Astrocyte (in vitro differentiated cells and primary cell): ENCODE measurements around the gene GAD2. TPM values are rescaled to one million over a fixed set of nuclear protein-coding genes. Genes with fewer than 3 reads are reported as not detected.

Source experiments
- DNase-seq: peaks from one replicate; pipeline ENCODE4 v3.0.0-alpha.2; 2010; ENCODE audit warnings: low read depth
- FAIRE-seq: peaks from 2 replicates; lab custom pipeline; 2011; peaks lifted over from hg19 to GRCh38; lab: Jason Lieb, UNC
- H2AFZ ChIP-seq: 2 replicates; pipeline ENCODE4 v1.6.0; 2012; ENCODE audit warnings: low read depth, low read length, inconsistent platforms
- H3K27ac ChIP-seq: 2 replicates; pipeline ENCODE4 v1.5.1; 2011; ENCODE audit warnings: low read depth, low read length, inconsistent platforms
- H3K27me3 ChIP-seq: 2 replicates; pipeline ENCODE4 v1.6.0; 2011; ENCODE audit warnings: low read length, inconsistent platforms; ENCODE audit not compliant: insufficient read depth
- H3K36me3 ChIP-seq: 2 replicates; pipeline ENCODE4 v1.5.1; 2011; ENCODE audit warnings: low read length, inconsistent platforms; ENCODE audit not compliant: insufficient read depth
- H3K4me1 ChIP-seq: 2 replicates; pipeline ENCODE4 v1.5.1; 2011; ENCODE audit warnings: low read length, inconsistent platforms; ENCODE audit not compliant: insufficient read depth
- H3K4me2 ChIP-seq: 2 replicates; pipeline ENCODE4 v1.6.0; 2012; ENCODE audit warnings: low read length, inconsistent platforms
- H3K4me3 ChIP-seq: 2 replicates; pipeline ENCODE4 v1.5.1; 2011; ENCODE audit warnings: low read depth, mild to moderate bottlenecking, low read length, inconsistent platforms; ENCODE audit not compliant: insufficient read depth
- H3K79me2 ChIP-seq: 2 replicates; pipeline ENCODE4 v1.6.0; 2012; ENCODE audit warnings: mild to moderate bottlenecking, low read length, inconsistent platforms; ENCODE audit not compliant: insufficient read depth
- H3K9ac ChIP-seq: 2 replicates; pipeline ENCODE4 v1.6.0; 2012; ENCODE audit warnings: mild to moderate bottlenecking, low read length, inconsistent platforms
- H3K9me3 ChIP-seq: 2 replicates; pipeline ENCODE4 v1.5.1; 2012; ENCODE audit warnings: low read depth, mild to moderate bottlenecking, low read length, inconsistent platforms; ENCODE audit not compliant: insufficient read depth
- H4K20me1 ChIP-seq: 2 replicates; pipeline ENCODE4 v1.6.0; 2012; ENCODE audit warnings: low read length, inconsistent platforms; ENCODE audit not compliant: insufficient read depth
- H3K27ac Mint-ChIP-seq: one replicate; pipeline ENCODE4 v1.8.0; 2021; ENCODE audit warnings: mild to moderate bottlenecking, mixed read lengths; ENCODE audit not compliant: unreplicated experiment
- H3K27me3 Mint-ChIP-seq: one replicate; pipeline ENCODE4 v1.8.0; 2021; ENCODE audit warnings: low read depth, mixed read lengths; ENCODE audit not compliant: unreplicated experiment
- H3K36me3 Mint-ChIP-seq: one replicate; pipeline ENCODE4 v1.8.0; 2021; ENCODE audit warnings: low read depth, mixed read lengths; ENCODE audit not compliant: unreplicated experiment
- H3K4me1 Mint-ChIP-seq: one replicate; pipeline ENCODE4 v1.8.0; 2021; ENCODE audit warnings: low read depth, mixed read lengths; ENCODE audit not compliant: unreplicated experiment
- H3K4me3 Mint-ChIP-seq: one replicate; pipeline ENCODE4 v1.8.0; 2021; ENCODE audit warnings: mild to moderate bottlenecking, moderate library complexity, mixed read lengths; ENCODE audit not compliant: unreplicated experiment
- H3K9me3 Mint-ChIP-seq: one replicate; pipeline ENCODE4 v1.8.0; 2021; ENCODE audit warnings: mild to moderate bottlenecking, mixed read lengths; ENCODE audit not compliant: unreplicated experiment
- EZH2 ChIP-seq: IDR thresholded peaks from 2 replicates; pipeline ENCODE4 v1.6.1; 2012; ENCODE audit warnings: mild to moderate bottlenecking, low read length, inconsistent platforms; ENCODE audit not compliant: insufficient read depth
- total RNA-seq: library from RNA; stranded (reverse); gene quantifications from 2 replicates; pipeline ENCODE4 v1.2.1, GENCODE V29; 2021
- TF ChIP-seq, protein P1 (sequence below): IDR thresholded peaks from 2 replicates; pipeline ENCODE4 v1.5.1; 2011; ENCODE audit warnings: low read depth, mild to moderate bottlenecking, inconsistent platforms, low read length, moderate library complexity; ENCODE audit not compliant: insufficient read depth

The GAD2 gene
- total RNA-seq, 1 donor from 2014 or later = not detected

DNA sequence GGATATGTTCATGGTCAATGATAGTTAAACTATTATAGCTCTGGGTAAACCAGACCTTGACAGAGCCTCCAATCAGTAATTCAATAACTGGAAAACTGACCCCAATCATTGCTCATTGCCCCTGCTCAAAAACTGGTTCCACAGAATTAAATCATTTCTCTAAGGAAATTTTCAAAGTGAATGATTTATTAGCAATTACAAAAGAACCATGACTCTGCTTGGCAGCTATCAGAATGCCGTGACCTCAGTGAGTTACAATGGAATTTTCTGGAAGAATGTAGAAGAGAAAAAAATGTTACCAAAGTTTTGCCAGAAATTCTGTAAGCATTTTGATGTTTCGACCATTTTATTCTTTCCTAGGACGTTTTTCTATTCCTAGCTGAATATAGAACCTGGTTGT is 114.8 kb downstream of the GAD2 start:
- H3K27ac Mint-ChIP-seq = no peak overlapping the region
- no peaks in the 10 kb centered on the region for H3K9me3 Mint-ChIP-seq
- TF ChIP-seq, protein P1, sequence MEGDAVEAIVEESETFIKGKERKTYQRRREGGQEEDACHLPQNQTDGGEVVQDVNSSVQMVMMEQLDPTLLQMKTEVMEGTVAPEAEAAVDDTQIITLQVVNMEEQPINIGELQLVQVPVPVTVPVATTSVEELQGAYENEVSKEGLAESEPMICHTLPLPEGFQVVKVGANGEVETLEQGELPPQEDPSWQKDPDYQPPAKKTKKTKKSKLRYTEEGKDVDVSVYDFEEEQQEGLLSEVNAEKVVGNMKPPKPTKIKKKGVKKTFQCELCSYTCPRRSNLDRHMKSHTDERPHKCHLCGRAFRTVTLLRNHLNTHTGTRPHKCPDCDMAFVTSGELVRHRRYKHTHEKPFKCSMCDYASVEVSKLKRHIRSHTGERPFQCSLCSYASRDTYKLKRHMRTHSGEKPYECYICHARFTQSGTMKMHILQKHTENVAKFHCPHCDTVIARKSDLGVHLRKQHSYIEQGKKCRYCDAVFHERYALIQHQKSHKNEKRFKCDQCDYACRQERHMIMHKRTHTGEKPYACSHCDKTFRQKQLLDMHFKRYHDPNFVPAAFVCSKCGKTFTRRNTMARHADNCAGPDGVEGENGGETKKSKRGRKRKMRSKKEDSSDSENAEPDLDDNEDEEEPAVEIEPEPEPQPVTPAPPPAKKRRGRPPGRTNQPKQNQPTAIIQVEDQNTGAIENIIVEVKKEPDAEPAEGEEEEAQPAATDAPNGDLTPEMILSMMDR = no peak
- no peak for TF ChIP-seq EZH2

DNA sequence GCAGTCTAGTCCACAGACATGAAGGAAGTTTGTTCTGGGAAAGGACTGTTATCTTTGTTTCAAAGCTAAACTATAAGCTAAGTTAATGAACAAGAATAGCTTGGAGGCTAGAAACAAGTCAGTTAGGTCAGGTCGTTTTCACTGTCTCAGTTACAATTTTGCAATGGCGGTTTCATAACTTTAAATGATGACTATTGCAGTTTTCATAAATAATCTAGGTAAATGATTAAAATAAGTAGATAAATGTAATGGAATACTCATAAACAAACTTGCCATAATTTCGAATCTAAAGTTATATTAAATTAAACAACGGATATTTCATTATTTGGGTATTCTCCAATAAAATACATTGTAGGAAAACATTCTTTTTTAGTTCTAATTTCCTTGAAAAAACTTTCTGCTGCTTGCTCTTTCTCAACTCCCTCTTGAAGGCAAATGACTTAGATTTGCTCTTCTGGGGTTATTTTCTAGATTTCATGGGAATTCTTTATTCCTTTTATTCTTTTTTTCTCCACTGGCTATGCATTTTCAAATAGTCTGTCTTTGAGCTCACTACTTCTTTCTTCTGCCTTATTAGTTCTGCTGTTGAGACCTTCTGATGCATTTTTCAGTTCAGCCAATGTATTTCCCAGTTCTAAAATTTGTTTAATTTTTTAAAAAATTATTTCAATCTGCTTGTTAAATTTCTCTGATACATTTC is 117.8 kb downstream of the GAD2 start:
- Histone ChIP-seq H3K4me1 (no peaks in the 10 kb centered on the region), H4K20me1 (no peaks in the 10 kb centered on the region), H3K9ac (no peak overlapping the region), H3K79me2 (no peaks in the 10 kb centered on the region), H3K27ac (no peak overlapping the region), H2AFZ (no peak overlapping the region), H3K27me3 (no peaks in the 10 kb centered on the region), H3K4me3 (no peak overlapping the region), H3K36me3 (no peaks in the 10 kb centered on the region), H3K4me2 (no peak overlapping the region), H3K9me3 (no peaks in the 10 kb centered on the region)
- Mint-ChIP-seq H3K27me3 (no peaks in the 10 kb centered on the region), H3K4me1 (no peaks in the 10 kb centered on the region), H3K27ac (no peak overlapping the region), H3K36me3 (no peaks in the 10 kb centered on the region), H3K9me3 (no peaks in the 10 kb centered on the region), H3K4me3 (no peak overlapping the region)
- DNase-seq (no peak), FAIRE-seq (no peak)
- TF ChIP-seq EZH2 = no peak
- TF ChIP-seq, protein P1 = no peak

More for the DNA sequence above, 114.8 kb downstream of the GAD2 start:
- Mint-ChIP-seq H3K27me3 (no peaks in the 10 kb centered on the region), H3K4me1 (no peaks in the 10 kb centered on the region), H3K36me3 (no peaks in the 10 kb centered on the region), H3K4me3 (no peak overlapping the region)
- Histone ChIP-seq H3K36me3 (no peaks in the 10 kb centered on the region), H2AFZ (no peak overlapping the region), H3K4me2 (no peak overlapping the region), H3K9me3 (no peaks in the 10 kb centered on the region), H3K9ac (no peak overlapping the region), H3K4me1 (no peaks in the 10 kb centered on the region), H3K27me3 (peaks cover 2% of the 10 kb centered on the region), H3K4me3 (no peak overlapping the region), H3K79me2 (no peaks in the 10 kb centered on the region), H3K27ac (no peak overlapping the region), H4K20me1 (no peaks in the 10 kb centered on the region)
- DNase-seq (no peak), FAIRE-seq (no peak)

DNA sequence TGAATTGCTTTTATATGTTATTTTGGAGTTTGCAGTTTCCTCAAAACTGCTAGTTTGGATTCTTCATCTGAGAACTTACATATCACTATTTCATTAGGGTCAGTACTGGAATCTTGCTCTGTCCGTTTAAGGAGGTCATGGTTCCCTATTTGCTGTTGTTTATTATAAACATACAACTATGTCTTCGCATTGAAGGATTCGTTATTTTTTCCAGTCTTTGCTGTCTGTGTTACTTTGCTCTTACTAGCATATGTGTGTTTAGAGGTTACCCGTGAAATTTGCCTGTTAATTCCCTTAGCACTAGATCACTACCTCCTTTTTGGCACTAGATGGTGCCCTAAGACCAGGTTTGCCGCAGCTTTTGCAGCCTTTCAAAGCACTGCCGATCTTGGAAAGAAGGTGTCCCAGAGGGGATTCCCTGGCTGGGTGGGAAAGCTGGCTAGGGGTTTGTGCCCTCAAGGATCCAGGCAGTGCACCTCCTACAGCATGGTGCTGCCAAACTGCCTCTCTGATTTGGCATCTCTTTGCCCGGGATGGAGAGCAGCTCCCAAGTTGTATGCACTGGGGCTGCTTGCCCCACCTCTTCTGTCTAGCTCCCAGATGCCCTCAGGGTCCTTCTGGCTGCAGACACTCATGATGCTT is 118.5 kb downstream of the GAD2 start:
- peak overlapping the region; percentile 21 for H2AFZ ChIP-seq
- no peaks in the 10 kb centered on the region for H3K27me3 ChIP-seq
- peak; percentile 19 for DNase-seq
- no peak overlapping the region for H3K4me3 ChIP-seq
- no peak overlapping the region for H3K9ac ChIP-seq
- Mint-ChIP-seq H3K27me3 (no peaks in the 10 kb centered on the region), H3K9me3 (no peaks in the 10 kb centered on the region), H3K4me1 (no peaks in the 10 kb centered on the region), H3K27ac (no peak overlapping the region), H3K4me3 (no peak overlapping the region), H3K36me3 (no peaks in the 10 kb centered on the region)
- H3K27ac ChIP-seq = no peak overlapping the region
- H3K4me2 ChIP-seq = peak overlapping the region; percentile 16
- no peaks in the 10 kb centered on the region for H3K36me3 ChIP-seq
- FAIRE-seq = peak; percentile 64
- TF ChIP-seq EZH2 = no peak
- TF ChIP-seq, protein P1 = peak; percentile 91
- H3K4me1 ChIP-seq = no peaks in the 10 kb centered on the region
- H3K79me2 ChIP-seq = no peaks in the 10 kb centered on the region
- H3K9me3 ChIP-seq = no peaks in the 10 kb centered on the region
- no peaks in the 10 kb centered on the region for H4K20me1 ChIP-seq
